WI38 (cell line): ENCODE measurements around the gene NEK8.
A peak's percentile ranks its signal among the peaks of the same experiment; 100 is the strongest.

Experiments
- H3K4me3 ChIP-seq: 2 replicates; pipeline ENCODE4 v1.5.1; 2011; ENCODE audit warnings: low read depth, mild to moderate bottlenecking, control low read depth, low read length
- TF ChIP-seq, protein P1 (sequence below): IDR thresholded peaks from 2 replicates; pipeline ENCODE4 v1.5.1; 2012; ENCODE audit warnings: low read depth, mild to moderate bottlenecking, control low read depth, low read length

NEK8 gene

DNA sequence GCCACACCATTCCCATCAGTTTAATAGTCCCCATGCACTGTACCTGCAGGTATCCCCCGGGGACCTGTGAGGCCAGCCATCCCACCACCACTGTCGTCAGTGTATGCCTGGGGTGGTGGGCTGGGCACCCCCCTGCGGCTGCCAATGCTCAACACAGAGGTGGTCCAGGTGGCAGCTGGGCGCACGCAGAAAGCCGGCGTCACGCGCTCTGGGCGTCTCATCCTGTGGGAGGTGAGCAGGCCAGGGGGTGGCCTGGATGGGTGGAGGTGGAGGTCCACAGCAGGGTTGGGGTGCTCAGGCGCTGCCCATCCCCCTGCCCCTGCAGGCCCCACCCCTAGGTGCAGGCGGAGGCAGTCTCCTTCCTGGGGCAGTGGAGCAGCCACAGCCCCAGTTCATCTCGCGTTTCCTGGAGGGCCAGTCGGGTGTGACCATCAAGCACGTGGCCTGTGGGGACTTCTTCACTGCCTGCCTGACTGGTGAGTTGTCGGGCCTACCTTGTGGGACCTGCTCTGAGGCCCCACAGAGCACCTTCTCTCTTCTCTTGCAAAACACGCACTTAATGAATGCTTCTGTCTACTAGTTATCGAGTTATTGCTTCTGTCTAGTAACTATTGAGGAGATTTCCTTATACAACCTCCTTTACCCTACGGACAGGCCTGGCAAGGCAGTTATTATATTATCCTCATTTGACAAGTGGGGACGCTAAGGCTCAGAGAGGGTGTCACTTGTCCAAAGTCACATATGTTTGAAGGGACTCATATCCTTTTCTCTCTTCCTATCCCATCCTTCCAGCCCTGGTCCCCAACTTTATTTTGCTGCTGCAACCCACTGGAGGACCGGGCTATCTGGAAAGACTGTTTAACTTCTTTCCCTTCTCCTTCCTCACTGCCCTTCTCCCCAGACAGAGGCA, 9.4 kb downstream of the NEK8 start:
- TF ChIP-seq, protein P1, sequence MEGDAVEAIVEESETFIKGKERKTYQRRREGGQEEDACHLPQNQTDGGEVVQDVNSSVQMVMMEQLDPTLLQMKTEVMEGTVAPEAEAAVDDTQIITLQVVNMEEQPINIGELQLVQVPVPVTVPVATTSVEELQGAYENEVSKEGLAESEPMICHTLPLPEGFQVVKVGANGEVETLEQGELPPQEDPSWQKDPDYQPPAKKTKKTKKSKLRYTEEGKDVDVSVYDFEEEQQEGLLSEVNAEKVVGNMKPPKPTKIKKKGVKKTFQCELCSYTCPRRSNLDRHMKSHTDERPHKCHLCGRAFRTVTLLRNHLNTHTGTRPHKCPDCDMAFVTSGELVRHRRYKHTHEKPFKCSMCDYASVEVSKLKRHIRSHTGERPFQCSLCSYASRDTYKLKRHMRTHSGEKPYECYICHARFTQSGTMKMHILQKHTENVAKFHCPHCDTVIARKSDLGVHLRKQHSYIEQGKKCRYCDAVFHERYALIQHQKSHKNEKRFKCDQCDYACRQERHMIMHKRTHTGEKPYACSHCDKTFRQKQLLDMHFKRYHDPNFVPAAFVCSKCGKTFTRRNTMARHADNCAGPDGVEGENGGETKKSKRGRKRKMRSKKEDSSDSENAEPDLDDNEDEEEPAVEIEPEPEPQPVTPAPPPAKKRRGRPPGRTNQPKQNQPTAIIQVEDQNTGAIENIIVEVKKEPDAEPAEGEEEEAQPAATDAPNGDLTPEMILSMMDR = no peak
- H3K4me3 ChIP-seq = no peak overlapping the region

DNA sequence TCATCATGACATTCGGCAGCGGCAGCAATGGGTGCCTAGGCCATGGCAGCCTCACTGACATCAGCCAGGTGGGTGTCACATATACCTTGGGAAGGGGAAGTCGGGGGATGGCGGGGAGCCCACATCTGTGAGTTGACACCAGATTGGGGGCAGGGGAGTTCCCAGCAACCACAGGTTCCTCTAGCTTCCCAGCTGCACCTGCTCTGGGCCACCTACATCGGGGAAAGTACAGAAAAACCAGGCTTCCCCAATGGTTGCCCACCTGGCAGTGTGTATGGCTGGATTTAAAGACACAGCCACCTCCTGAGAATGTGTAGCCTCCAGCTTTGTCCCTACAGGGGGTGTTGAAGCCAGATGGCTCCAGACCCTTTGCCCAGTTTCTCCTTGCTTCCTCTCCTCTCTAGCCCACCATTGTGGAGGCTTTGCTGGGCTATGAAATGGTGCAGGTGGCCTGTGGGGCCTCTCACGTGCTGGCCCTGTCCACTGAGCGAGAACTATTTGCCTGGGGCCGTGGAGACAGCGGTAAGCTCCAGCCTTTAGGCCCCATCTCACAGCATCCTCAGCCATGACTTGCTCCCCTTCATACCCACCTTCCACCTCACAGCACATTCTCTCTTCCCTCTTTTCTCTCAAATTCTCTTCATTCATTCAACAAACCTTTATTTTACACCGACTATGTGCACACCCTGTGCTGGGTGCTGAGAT, 10.2 kb downstream of the NEK8 start:
- no peak overlapping the region for H3K4me3 ChIP-seq
- TF ChIP-seq, protein P1 = no peak

DNA sequence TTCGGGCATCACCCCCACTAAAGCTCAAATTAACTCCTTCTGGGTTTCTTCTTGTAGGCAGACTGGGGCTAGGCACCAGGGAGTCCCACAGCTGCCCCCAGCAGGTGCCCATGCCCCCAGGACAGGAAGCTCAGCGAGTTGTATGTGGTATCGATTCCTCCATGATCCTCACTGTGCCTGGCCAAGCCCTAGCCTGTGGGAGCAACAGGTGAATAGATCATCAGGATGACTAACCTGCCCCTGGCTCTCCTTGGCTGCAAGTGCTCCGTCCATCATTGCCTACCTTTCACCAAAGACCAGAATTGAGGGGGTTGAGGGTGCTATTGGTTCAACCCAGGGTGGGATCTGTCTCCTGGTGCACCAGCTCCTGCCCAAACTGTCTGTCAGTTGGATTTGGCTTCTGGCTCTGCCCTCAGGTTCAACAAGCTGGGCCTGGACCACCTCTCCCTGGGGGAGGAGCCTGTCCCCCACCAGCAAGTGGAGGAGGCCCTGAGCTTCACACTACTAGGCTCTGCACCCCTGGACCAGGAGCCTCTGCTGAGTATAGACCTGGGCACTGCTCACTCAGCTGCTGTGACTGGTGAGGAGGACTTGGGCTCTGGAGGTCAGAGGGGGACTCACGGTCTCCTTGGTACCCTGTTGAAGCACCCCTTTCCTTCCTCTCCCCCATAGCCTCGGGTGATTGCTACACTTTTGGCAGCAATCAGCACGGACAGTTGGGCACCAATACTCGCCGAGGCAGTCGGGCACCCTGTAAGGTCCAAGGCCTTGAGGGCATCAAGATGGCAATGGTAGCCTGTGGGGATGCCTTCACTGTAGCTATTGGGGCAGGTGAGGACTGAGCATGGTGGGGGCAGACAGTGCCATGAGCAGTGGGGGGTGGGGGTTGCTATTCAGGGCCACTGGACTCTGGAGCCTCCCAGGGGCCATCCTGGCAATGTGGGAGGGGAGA, 12.1 kb downstream of the NEK8 start:
- TF ChIP-seq, protein P1 = no peak
- H3K4me3 ChIP-seq = no peak overlapping the region

DNA sequence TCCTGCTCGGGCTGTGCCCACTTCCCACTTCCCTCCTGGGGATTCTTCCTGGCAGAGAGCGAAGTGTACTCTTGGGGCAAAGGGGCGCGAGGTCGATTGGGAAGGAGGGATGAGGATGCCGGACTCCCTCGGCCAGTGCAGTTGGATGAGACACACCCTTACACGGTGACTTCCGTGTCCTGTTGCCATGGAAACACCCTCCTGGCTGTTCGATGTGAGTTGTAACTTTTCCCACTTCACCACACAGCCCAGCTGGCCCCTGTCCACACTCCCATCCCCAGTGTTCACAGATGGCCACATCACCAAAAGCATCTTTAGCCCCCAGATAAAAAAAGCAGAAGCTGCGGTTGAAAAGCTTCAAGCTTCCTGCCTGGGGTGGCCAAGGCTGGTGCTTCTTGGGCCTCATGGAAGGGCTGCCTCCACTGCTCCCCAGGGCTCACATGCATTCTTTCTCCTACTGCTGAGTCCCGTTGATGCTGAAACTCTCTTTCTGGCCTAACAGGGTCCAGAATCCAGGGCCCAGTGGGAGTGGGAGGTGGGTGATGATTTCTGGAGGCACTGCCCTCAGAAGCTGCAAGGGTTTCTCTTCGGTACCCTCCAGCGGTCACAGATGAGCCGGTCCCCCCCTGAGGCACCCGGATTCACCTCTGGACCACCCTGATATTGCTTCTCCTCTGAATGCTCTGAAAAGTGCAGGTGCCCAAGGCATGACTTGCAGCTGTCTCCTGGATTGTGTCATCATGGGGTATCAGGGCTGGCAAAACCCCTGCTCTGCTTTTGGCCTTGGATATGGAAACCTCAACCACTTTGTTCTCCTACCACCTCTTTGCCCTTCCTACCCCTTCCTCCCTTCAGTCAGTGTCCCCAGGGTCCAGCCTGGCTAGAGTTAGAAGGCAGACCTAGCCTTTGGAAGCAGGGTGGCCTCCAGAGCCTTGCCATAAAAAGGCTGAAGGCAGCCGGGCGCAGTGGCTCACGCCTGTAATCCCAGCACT, 13.1 kb downstream of the NEK8 start:
- TF ChIP-seq, protein P1 = no peak
- H3K4me3 ChIP-seq = no peak overlapping the region

DNA sequence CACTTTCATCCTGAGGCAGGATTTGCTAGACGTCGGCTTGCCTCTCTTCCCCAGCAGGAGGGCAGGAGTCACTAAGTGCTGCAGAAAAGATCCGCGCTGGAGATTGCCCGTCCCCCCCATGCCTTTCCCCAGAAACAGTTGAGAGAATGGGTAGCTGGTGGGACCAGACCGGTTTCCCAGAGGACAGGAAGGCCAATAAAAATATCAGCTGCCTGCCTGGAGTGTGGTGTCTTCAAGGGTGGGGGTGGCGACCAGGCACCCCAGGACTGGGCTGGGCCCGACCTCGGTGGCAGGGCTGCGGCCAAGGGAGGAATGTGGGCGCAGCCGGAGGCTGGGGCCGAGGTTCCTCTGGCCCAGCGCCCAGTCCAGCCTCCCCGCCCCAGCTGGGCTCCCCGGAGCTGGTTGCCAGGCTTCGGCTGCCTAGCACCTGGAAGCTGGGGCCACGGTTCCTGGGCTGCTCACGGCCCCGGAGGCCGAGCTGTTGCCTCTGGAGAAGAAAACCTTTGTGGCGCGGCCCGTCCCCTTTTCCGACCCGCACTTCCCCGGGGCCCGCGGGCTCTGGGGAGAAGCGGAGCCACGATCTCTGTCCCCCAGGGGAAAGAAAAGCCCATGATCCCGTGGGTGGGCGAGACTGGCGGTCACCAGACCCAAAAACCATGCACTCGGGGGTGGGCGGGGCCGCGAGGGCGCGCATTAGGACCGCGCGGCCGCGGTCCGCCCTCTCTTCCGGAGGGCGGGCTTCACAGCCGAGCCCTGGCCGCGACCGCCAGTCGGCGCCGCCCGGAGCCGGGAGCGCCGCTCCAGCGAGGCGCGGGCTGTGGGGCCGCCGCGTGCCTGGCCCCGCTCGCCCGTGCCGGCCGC, 14.9 kb downstream of the NEK8 start, which contains the start of gene TRAF4:
Gene TRAF4, plus strand, starts transcription at position 769 of the 861 bp plus-strand sequence. CDS start 102 bp downstream, outside the sequence.
- peak within 1 kb of the TSS; percentile 75 for H3K4me3 ChIP-seq
- TF ChIP-seq, protein P1 = no peak
